ENCODE data around the gene KCNG2. TPM values are rescaled to one million over a fixed set of nuclear protein-coding genes. Genes with fewer than 3 reads are reported as not detected.

KCNG2 gene
- total and polyA plus RNA-seq, 10 of the 15 experiments (the other 5 are each of a cell fraction or from before 2014, with no cell fraction given), result 0.20 to 0.23 TPM; not detected in 8

GRCh38 chr18:79775441-79776221 lies 22.1 kb upstream of the KCNG2 start:
- no peaks in the 10 kb centered on the region for H4K20me1 ChIP-seq (ENCODE audit: control insufficient read depth, insufficient read depth)
- in situ Hi-C loops (cut with MboI), result no loop called here
- no peaks in the 10 kb centered on the region for H3K4me1 ChIP-seq (ENCODE audit: control insufficient read depth, insufficient read depth, low read length)
- BruUV-seq (replicated peaks), result no TSS peak
- no peak for FAIRE-seq
- CTCF ChIA-PET, result no interaction called here
- no peak overlapping the region for H3K27ac ChIP-seq (ENCODE audit: control insufficient read depth, insufficient read depth)
- no peak overlapping the region for H3K4me3 ChIP-seq
- H3K79me2 ChIP-seq (ENCODE audit: control insufficient read depth, insufficient read depth, low read length), result no peaks in the 10 kb centered on the region
- TF ChIP-seq HSF1 (IDR thresholded peaks at IDR 0.05; ENCODE audit: low read depth, low read length), result no peak
- no peak for TF ChIP-seq JUNB (IDR thresholded peaks at IDR 0.05)
- no peak for TF ChIP-seq EP300 (IDR thresholded peaks at IDR 0.05; ENCODE audit: borderline replicate concordance in 1 of 2, control insufficient read depth in 1 of 2, low read depth in 2 of 2, low read length in 2 of 2)
- no peak for TF ChIP-seq FOS (IDR thresholded peaks at IDR 0.05; ENCODE audit: borderline replicate concordance, extremely low read depth, insufficient read length)
- TF ChIP-seq CEBPB (IDR thresholded peaks at IDR 0.05; ENCODE audit: borderline replicate concordance in 1 of 2, low read depth in 2 of 2, low read length in 2 of 2), result no peak
- TF ChIP-seq CBX3 (IDR thresholded peaks at IDR 0.05; ENCODE audit: borderline replicate concordance, low read depth), result no peak
- no peak for TF ChIP-seq GABPA (IDR thresholded peaks at IDR 0.05; ENCODE audit: low read depth)
- TF ChIP-seq SREBF1 (IDR thresholded peaks at IDR 0.05; ENCODE audit: low read length), result no peak
- no peak for TF ChIP-seq HCFC1 (IDR thresholded peaks at IDR 0.05; ENCODE audit: low read length)
- SMC1A ChIA-PET (ENCODE audit: uncharacterized antibody, unreplicated experiment), result no interaction called here
- H2AFZ ChIP-seq (ENCODE audit: control insufficient read depth, low read depth, low read length), result no peak overlapping the region
- intact Hi-C loops (cut with micrococcal nuclease; ENCODE audit: unreplicated experiment), result no loop called here
- WGBS (ENCODE audit: insufficient coverage, insufficient replicate concordance, low lambda C conversion rate, missing lambda C conversion rate), result 54% methylated on average over 35 of the region's 35 CpGs
- ATAC-seq, result no peak
- H3K9ac ChIP-seq (ENCODE audit: control insufficient read depth, insufficient read depth, low read length), result no peak overlapping the region
- peaks cover 2% of the 10 kb centered on the region; the same call in 1 of the 3 replicates for H3K9me3 ChIP-seq (replicated peaks; ENCODE audit: control insufficient read depth, insufficient read depth, low read length)
- POLR2A ChIA-PET, result no interaction called here
- no peaks in the 10 kb centered on the region for H3K27me3 ChIP-seq (replicated peaks in 1 of 2; ENCODE audit: control insufficient read depth in 2 of 2, insufficient read depth in 2 of 2, low read length in 1 of 2)
- H3K36me3 ChIP-seq (ENCODE audit: control insufficient read depth in 2 of 2, insufficient read depth in 2 of 2, low read length in 1 of 2), result no peaks in the 10 kb centered on the region
- RAD21 ChIA-PET (ENCODE audit: unreplicated experiment), result no interaction called here
- H3K4me2 ChIP-seq (ENCODE audit: control insufficient read depth, insufficient read depth), result no peak overlapping the region
- DNase-seq (ENCODE audit: low read depth, low spot score), result no peak

Data from GM12878 (cell line).